GM12892 (cell line): ENCODE results near the gene PLG.

Source experiments
- POLR2A ChIP-seq: IDR thresholded peaks from 2 replicates; pipeline ENCODE4 v1.6.1; 2011; ENCODE audit warnings: low read depth, low read length, control low read depth
- POLR2AphosphoS5 ChIP-seq: IDR thresholded peaks from 2 replicates; pipeline ENCODE4 v1.6.1; 2011; ENCODE audit warnings: low read depth, low read length, control low read depth
- TAF1 ChIP-seq: IDR thresholded peaks from 2 replicates; pipeline ENCODE4 v1.6.1; 2011; ENCODE audit warnings: low read depth, mild to moderate bottlenecking, control low read depth, low read length, borderline replicate concordance

DNA sequence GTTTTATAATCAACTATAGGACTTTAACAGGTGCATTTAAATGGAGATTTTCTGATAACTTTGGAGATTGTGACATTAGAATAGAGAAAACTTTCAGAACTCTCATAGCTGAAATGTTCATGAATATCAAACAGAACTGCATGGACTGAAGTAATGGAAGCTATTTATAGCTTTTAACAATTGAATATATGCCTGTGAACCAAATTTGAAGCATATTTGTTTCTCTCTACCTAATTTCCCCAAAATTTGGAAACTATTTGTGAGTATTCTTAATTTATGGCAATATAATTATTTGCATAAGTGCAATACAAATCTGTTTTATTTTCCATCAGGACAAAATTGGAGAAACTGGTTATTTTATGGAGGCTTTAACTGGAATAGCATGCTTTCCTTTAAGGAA is 96.6 kb downstream of the PLG start:
- no peak for TF ChIP-seq POLR2AphosphoS5
- TF ChIP-seq POLR2A = no peak
- TF ChIP-seq TAF1 = no peak
